Stimulated activated naive CD8-positive, alpha-beta T cell treated with anti-CD3 and anti-CD28 coated beads, Interleukin-15, Interleukin-2, amounts not matched to agents 100 ng/mL and 50 ng/mL, for 24 hours (primary cell): ENCODE measurements around the gene HOTAIR.

Experiments used
- H3K27ac Mint-ChIP-seq: one replicate; pipeline ENCODE4 v1.8.0; 2021; ENCODE audit warnings: mild to moderate bottlenecking, mixed read lengths
- H3K27me3 Mint-ChIP-seq: one replicate; pipeline ENCODE4 v1.8.0; 2021; ENCODE audit warnings: mixed read lengths
- H3K36me3 Mint-ChIP-seq: one replicate; pipeline ENCODE4 v1.8.0; 2021; ENCODE audit warnings: low read depth, mixed read lengths
- H3K4me1 Mint-ChIP-seq: one replicate; pipeline ENCODE4 v1.8.0; 2021; ENCODE audit warnings: low read depth, mixed read lengths
- H3K4me3 Mint-ChIP-seq: one replicate; pipeline ENCODE4 v1.8.0; 2021; ENCODE audit warnings: mild to moderate bottlenecking, mixed read lengths
- H3K9me3 Mint-ChIP-seq: one replicate; pipeline ENCODE4 v1.8.0; 2021; ENCODE audit warnings: mixed read lengths

The HOTAIR gene

DNA sequence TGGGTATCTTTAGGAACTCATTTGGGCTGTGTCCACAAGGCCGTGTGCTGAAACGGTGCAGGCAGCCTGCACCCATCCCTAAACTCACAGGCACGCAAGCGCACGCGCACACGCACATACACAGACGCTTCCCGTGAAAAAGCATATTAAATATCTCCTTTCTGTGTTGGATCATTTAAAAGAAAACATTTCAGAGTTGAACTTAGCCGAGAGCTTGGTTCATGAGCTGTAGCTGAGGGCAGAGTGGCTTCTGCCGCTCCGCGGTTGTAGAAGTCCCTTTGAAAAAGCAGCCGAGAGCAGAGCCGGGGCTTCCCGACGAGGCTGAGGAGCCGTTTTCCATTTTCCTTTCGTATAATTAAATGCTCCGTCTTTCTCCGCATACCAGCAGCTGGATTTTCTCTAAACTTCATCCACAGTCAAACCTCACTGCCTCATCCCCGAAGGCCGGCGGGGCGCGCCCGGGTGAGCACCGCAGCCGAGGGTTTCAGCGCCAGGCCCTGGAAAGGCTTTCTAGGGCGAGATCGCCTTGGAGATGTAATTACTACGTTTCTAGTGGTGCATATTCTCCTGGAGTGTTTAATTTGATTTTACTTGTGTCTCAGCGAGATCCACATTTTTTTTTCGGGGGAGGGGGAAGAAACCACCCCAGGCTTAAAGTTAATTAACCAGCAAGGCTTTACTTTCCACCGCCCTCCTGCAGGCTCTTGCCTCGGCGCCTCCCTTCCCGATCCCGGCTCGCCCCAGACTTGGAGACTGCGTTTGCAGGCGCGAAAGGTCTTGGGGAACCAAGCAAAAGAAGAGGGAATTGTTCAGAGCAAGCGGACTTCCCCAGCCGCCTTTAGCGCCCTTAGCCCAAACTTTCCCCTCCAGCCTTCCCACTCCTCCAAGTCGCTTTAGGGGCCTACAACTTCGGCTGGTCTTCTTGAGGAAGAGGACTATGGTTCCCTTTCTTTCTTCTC is 39.1 kb downstream of the HOTAIR start:
- Mint-ChIP-seq H3K36me3 (no peaks in the 10 kb centered on the region), H3K9me3 (no peaks in the 10 kb centered on the region), H3K4me1 (peaks cover 14% of the 10 kb centered on the region), H3K27me3 (peaks cover 88% of the 10 kb centered on the region), H3K27ac (no peak overlapping the region), H3K4me3 (peak overlapping the region; percentile 61)

DNA sequence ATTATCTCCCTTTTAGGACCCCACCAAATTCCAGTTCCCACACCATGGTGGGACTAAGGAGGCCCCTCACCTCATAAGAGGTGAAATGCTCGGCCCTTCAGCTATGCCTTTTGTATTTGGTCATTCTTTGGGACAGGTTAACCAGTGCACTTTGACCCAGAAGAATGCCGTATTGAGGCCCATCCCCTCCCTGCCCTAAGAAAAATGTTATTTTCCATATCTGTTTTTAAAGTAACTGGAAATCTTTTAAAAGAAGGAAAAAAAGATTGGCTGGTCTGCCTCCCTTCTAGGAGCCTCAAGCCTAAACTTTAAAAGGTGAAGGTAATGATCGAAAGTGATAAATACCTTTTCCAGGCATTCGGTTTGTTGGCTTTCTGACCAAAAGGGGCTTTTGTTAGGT is 41.8 kb downstream of the HOTAIR start:
- H3K9me3 Mint-ChIP-seq, result peaks cover 4% of the 10 kb centered on the region
- H3K27me3 Mint-ChIP-seq, result peaks cover 97% of the 10 kb centered on the region
- no peak overlapping the region for H3K4me3 Mint-ChIP-seq
- no peaks in the 10 kb centered on the region for H3K36me3 Mint-ChIP-seq
- H3K27ac Mint-ChIP-seq, result no peak overlapping the region
- peaks cover 14% of the 10 kb centered on the region for H3K4me1 Mint-ChIP-seq

DNA sequence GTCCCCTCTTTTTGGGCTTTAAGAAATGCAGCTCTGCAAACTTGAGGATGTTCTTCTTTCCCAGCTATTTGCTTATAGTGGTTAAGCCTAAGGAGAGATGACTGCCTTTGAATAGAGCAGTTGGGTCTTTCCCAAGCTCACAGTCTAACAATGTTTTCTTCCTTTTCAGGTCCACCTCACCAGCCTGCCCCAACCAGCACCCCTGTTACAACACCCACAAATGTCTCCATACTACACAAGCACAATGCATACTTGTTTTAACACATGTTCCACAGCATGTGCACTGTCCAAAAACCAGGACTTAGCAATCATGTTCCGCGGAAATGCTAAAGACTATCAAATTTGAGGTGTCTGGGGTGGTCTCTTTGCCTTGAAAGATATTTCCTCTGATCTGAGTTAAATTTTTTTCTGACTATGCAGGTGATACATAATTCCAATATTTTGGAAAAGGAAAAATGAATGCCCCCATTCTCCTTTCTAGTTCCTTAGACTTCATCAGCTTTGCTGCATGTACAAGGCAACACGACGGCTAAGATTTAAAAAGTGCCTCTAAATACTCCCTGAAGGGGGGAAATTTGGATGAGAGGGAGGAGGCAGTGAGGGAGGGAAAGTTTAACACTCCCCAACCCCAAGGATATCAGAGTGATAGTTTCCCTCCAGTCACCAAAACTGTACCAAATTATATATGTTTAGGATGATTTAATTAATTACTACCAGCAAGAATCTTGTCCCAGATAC is 42.7 kb downstream of the HOTAIR start:
- Mint-ChIP-seq H3K4me3 (no peak overlapping the region), H3K4me1 (peaks cover 14% of the 10 kb centered on the region), H3K27ac (no peak overlapping the region), H3K9me3 (peaks cover 4% of the 10 kb centered on the region), H3K36me3 (no peaks in the 10 kb centered on the region), H3K27me3 (peaks cover 97% of the 10 kb centered on the region)

DNA sequence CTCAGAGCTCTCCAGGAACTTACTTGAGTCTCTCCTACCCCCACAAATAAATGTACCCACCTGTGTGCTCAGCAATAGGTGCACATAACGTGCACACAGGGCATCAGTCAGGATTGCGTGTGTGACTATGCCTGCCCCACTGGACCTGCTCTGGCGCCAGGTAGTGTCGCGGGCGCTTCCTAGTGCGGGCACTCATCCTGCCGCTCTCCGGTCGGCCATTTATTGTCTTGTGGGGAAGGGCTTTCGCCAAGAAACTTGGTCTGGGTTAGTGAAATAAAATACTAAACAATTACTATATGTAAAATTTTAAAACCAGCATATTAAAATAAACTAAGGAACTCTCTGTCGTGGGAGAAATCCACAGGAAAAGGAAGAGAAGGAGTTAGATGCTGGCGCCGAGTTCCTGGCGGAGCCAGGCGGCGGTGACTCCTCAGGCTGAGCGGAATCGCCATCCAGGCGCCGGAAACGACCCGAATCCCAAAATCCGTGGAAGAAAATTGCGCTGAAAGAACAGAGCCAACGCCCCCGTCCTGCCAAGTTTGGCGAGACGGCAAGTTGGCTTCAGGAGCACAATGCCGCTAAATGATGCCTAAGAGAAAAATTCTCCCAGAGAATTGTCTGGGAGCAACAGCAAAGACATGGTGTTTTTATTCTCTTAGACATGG is 44.0 kb downstream of the HOTAIR start:
- H3K36me3 Mint-ChIP-seq, result no peaks in the 10 kb centered on the region
- H3K4me1 Mint-ChIP-seq, result peaks cover 8% of the 10 kb centered on the region
- H3K4me3 Mint-ChIP-seq, result no peak overlapping the region
- no peak overlapping the region for H3K27ac Mint-ChIP-seq
- H3K9me3 Mint-ChIP-seq, result peaks cover 4% of the 10 kb centered on the region
- peaks cover 97% of the 10 kb centered on the region for H3K27me3 Mint-ChIP-seq

DNA sequence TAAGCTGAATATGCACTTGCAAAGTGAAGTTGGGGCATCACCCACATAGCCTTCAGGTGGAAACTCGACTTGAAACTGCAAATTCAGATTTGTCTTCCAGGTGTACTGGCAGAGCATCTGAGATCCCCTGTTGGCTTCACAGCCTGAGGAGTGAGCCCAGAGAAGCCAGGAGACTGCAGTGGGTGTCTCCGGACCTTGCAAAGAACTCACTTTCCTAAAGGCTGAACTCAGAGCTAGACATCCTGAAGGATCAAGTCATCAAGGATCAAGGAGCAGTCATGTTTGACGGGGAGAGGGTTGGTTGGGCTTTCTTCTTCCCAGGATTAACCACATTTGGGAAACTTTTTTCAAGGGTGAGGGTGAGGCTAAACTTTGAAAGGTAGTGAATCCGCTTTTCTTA is 45.2 kb downstream of the HOTAIR start:
- Mint-ChIP-seq H3K4me3 (no peak overlapping the region), H3K27me3 (peaks cover 96% of the 10 kb centered on the region), H3K36me3 (no peaks in the 10 kb centered on the region), H3K27ac (no peak overlapping the region), H3K4me1 (no peaks in the 10 kb centered on the region), H3K9me3 (peaks cover 4% of the 10 kb centered on the region)

DNA sequence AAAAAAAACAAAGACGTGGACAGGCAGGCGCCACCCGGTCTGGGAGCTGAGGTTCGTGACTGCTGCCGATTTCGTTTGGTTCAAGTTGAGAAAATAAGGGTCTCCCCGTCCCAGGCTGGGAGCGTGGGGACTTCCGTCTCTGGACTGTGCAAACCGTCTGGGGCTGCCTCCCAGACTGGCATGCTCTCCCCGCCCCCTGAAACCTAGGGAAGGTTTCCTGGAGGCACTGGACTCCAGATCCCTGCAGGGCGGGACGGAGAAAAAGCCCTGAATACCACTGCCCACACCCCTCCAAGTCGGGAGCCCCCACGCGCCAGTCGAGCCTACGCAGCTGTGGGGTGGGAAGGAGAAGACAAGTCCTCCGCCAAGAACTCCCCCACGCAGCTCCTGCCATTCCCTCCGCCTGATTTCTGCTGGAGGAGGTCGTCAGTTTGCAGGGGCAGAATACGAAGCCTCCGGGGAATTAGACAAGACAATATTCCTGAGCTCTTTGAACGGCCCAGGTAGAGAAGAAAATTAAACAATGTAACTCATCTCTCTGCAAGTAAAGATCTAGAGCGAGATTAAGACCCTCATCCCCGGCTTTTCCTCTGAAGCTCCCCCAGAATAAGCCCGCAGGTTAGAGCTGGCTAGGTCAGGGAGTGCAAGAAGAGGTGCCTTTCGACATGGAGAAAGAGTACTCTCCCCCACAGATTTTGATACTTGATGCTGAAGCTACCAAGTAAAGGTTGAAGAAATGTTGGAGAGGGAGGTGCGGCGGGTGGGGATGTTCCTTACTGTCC is 46.5 kb downstream of the HOTAIR start:
- Mint-ChIP-seq H3K27ac (no peak overlapping the region), H3K4me1 (no peaks in the 10 kb centered on the region), H3K4me3 (no peak overlapping the region), H3K36me3 (no peaks in the 10 kb centered on the region), H3K9me3 (peaks cover 4% of the 10 kb centered on the region), H3K27me3 (peaks cover 96% of the 10 kb centered on the region)

DNA sequence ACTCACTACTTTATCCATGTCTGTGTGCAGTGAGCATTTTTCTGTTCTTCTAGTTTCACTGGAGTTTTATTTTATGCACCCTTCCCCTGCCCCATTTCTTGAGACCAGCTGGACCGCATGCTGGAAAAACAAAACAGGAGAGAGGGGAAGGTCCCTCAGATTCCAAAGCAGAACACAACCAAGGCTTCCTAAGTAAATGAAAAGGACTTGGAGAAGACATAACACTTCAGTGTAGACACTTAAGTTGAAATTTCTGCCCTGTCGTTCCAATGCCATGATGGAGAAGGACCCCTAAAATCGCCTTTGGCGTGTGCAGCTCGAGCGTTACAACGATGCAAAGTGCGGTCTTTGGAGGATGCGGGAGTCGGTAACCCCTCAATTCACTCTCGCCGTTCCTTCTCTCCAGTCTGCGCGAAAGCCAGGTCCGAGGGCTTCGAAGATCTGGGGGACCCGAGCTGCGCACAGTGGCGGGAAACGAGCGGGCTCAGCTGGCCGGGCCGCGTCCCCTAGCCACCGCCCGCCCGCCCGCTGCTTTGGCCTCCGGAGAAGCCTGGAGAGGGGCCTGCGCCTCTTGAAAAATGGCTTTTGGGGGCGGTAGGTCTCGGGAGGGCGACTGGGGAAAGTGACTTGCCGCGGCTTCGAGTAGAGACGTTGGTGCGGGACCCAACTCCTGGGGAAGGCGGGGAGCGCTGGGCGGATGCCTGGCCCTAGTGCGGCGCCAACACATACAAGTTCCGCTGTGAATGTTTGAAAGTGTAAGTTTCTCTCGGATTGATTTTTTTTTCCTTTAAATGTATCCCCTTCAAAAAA is 47.3 kb downstream of the HOTAIR start:
- Mint-ChIP-seq H3K36me3 (no peaks in the 10 kb centered on the region), H3K9me3 (peaks cover 4% of the 10 kb centered on the region), H3K27ac (no peak overlapping the region), H3K27me3 (peaks cover 96% of the 10 kb centered on the region), H3K4me1 (no peaks in the 10 kb centered on the region), H3K4me3 (no peak overlapping the region)

DNA sequence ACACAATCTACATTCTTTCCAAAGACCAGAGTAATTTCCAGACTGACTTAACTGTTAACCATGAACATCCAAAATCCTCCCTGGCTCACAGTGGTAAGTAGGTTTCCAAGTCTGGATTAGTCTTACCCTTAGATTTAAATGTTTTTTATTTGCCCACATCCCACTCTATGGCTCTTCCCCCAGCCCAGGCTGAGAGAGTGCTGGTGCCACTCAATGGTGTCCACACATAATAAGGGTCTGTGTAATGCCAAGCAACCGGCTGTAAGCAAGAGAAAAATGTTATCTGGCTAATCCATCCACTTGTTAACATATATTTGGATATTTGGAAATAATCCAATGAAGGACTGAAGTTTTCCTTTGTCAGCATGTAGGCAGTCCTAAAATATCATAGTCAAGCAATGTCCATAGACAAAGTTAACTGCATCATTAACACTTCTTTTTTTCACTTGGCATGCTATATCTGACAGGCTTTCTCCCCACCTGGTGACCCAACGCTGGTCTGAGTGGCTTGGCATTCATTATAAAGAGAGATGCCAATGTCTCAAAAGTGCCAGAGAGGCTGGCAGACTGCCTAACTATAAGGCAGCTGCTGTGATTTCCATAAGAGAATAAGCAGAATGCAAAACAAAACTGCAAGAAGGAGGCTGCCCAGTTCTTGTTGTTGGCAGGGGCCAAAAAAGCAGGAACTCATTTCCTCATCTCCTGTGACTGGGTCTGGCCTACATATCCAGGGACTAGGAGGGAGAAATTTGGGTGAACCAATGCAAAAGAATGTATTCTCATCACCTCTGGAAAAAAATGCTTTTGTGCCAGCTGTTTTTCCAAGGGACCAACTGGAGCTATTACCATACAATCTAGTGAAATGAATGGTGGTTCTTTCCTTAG is 50.0 kb downstream of the HOTAIR start:
- Mint-ChIP-seq H3K4me1 (no peaks in the 10 kb centered on the region), H3K9me3 (peaks cover 4% of the 10 kb centered on the region), H3K4me3 (no peak overlapping the region), H3K27ac (no peak overlapping the region), H3K36me3 (no peaks in the 10 kb centered on the region), H3K27me3 (peaks cover 85% of the 10 kb centered on the region)

DNA sequence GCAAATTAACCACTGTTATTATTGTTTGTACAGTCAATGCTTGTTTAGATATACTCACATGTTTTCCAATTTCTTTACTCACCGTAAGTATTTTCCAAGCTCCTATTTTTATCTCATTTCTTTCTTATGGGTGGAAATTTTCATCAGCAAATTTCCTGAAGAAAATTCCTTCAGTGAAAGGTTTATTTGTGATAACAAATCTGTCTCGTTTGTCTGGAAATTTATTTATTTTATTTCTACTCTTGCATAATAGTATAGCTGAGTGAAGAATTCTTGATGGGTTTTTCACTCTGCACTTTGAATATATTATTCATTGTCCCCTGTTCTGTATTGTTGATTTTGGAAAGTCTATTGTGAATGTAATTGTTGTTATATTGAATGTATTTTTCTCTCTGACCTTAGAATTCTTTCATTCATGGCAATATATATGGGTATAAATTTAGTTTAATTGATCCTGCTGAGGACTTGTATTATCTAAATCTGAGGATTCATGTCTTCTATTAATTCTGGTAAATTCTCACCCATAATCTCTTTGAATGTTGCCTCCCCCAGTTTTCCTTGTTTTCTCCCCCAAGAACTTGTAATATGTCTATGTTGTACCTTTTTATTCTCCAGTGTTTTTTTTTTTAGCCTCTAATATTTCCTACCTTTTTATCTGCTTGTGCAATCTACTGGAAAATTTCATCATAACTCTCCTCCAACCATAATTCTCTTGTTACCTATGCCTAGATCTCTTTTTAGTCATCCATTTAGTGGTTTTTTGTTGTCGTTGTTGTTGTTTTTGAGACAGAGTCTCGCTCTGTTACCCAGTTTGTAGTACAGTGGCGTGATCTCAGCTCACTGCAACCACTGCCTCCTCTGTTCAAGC is 57.7 kb downstream of the HOTAIR start:
- Mint-ChIP-seq H3K4me3 (no peak overlapping the region), H3K9me3 (no peaks in the 10 kb centered on the region), H3K4me1 (no peaks in the 10 kb centered on the region), H3K36me3 (no peaks in the 10 kb centered on the region), H3K27me3 (peaks cover 68% of the 10 kb centered on the region), H3K27ac (no peak overlapping the region)
